ENCODE measurements around the gene PLGRKT. TPM values are rescaled to one million over a fixed set of nuclear protein-coding genes. Genes with fewer than 3 reads are reported as not detected.

Gene PLGRKT
- total and polyA plus RNA-seq, 10 donors = 12.8 to 27.9 (median 18.3) TPM

DNA sequence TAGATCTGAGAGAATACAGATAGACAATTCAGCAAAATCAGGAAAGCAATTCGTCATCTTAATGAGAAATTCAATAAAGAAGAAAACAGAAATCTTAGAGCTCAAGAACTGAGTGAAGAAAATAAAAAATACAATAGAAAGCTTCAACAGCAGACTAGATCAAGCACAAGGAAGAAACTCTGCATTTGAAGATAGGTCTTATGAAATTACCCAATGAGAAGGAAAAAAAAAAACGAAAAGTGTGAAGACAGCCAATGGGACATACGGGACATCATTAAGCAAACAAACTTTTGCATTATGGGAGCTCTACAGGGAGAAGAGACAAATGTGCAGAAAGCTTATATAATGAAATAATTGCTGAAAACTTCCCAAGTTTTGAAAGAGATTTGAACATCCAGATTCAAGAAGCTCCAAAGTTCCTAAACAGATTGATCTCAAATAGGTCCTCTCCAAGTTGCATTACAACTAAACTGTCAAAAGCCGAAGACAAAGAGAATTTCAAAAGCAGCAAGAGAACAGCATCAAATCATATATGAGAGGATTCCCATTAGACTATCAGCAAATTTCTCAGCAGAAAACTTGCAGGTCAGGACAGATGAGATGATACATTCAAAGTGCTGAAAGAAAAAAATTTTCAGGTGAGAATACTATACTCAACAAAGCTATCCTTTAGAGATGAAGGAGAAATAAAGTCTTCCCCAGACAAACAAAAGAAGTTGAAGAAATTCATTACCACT is 122.4 kb downstream of the PLGRKT start:
- TF ChIP-seq POLR2A (IDR thresholded peaks at IDR 0.05) (no peak), POLR2AphosphoS5 (IDR thresholded peaks at IDR 0.05) (no peak)
- TF ChIP-seq, protein P1, sequence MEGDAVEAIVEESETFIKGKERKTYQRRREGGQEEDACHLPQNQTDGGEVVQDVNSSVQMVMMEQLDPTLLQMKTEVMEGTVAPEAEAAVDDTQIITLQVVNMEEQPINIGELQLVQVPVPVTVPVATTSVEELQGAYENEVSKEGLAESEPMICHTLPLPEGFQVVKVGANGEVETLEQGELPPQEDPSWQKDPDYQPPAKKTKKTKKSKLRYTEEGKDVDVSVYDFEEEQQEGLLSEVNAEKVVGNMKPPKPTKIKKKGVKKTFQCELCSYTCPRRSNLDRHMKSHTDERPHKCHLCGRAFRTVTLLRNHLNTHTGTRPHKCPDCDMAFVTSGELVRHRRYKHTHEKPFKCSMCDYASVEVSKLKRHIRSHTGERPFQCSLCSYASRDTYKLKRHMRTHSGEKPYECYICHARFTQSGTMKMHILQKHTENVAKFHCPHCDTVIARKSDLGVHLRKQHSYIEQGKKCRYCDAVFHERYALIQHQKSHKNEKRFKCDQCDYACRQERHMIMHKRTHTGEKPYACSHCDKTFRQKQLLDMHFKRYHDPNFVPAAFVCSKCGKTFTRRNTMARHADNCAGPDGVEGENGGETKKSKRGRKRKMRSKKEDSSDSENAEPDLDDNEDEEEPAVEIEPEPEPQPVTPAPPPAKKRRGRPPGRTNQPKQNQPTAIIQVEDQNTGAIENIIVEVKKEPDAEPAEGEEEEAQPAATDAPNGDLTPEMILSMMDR (IDR thresholded peaks at IDR 0.05 in 8 of 11, conservative IDR thresholded peaks at IDR 0.05 in 3 of 11) = no peak
- Histone ChIP-seq H3K27me3 (replicated peaks in 1 of 7) (no peaks in the 10 kb centered on the region), H3K4me1 (no peaks in the 10 kb centered on the region), H3K9me3 (peaks cover 5 to 34% (median 31%) of the 10 kb centered on the region in 8 donors), H3K27ac (no peak overlapping the region), H3K36me3 (peaks cover 0 to 15% (median 0%) of the 10 kb centered on the region in 6 donors), H3K4me3 (no peak overlapping the region)
- intact Hi-C loops (cut with DNase I; ENCODE audit: low total_unique reads) = no loop called here
- 61 to 68% (median 67%) methylated on average over 4 of the region's 4 CpGs for WGBS, 5 donors
- DNase-seq = no peak

DNA sequence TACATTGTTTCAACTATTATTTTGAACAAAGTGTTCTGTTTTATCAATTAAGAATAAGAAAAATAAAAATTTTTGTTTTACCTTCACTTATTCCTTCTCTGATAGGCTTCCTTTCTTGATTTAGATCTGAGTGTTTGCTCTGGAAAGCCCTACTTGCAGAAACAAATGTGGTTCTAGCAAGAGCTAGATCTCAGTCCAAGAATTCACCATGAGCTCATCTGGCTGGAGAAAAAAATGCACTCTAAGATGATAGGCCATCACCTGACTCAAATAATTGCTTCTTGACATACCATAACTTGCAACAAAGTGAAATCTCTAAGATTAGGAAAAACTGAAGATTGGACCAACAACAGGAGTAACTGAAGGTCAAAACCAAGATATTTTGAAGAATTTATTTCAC is 126.9 kb downstream of the PLGRKT start:
- TF ChIP-seq, protein P1 (IDR thresholded peaks at IDR 0.05 in 8 of 11, conservative IDR thresholded peaks at IDR 0.05 in 3 of 11) = no peak
- TF ChIP-seq POLR2A (IDR thresholded peaks at IDR 0.05) = no peak
- TF ChIP-seq POLR2AphosphoS5 (IDR thresholded peaks at IDR 0.05) = no peak
- H3K4me1 ChIP-seq = no peaks in the 10 kb centered on the region
- H3K4me3 ChIP-seq = no peak overlapping the region
- intact Hi-C loops (cut with DNase I; ENCODE audit: low total_unique reads) = no loop called here
- H3K27ac ChIP-seq = no peak overlapping the region
- H3K9me3 ChIP-seq = peaks cover 5 to 22% (median 20%) of the 10 kb centered on the region in 8 donors
- H3K36me3 ChIP-seq = peaks cover 0 to 9% (median 0%) of the 10 kb centered on the region in 6 donors
- H3K27me3 ChIP-seq (replicated peaks in 1 of 7) = no peaks in the 10 kb centered on the region
- DNase-seq = no peak

Small RNAs within 50 kb of the gene (small RNA-seq; reads per million reads assigned to genes)
- gene AL135786.1 (0 reads per million in 4 donors), gene HMGN2P31 (0 reads per million in 4 donors)

Other genes starting within 250 kb of the PLGRKT start
- gene INSL4, start 206.5 kb downstream of the PLGRKT start, total RNA-seq = not detected
- not detected for gene INSL4, start 206.5 kb downstream of the PLGRKT start, polyA plus RNA-seq
- gene RLN2, start 133.2 kb downstream of the PLGRKT start, total RNA-seq = 1 to 10 TPM in 1 of 7 donors, under 1 TPM in 2, not detected in 4; 0.43 to 1.4 (median 0.51) TPM
- gene RLN2, start 133.2 kb downstream of the PLGRKT start, polyA plus RNA-seq = 1 to 10 TPM in 2 of 3 donors, under 1 TPM in 1; 0.65 to 2.5 (median 1.9) TPM
- 1 to 10 TPM in 1 of 7 donors, under 1 TPM in 2, not detected in 4; 0.52 to 1.1 (median 0.60) TPM for gene RLN1, start 98.0 kb downstream of the PLGRKT start, total RNA-seq
- gene RLN1, start 98.0 kb downstream of the PLGRKT start, polyA plus RNA-seq = under 1 TPM in 2 of 3 donors, not detected in 1; 0.30 to 0.39 TPM
- 10 to 100 TPM; 24.2 to 34.8 (median 28.1) TPM for gene CD274, start 12.6 kb upstream of the PLGRKT start, total RNA-seq
- gene CD274, start 12.6 kb upstream of the PLGRKT start, polyA plus RNA-seq = 1 to 10 TPM; 1.8 to 6.1 (median 1.9) TPM
- 10 to 100 TPM; 12.0 to 29.3 (median 21.4) TPM for gene PDCD1LG2, start 72.6 kb upstream of the PLGRKT start, total RNA-seq
- 1 to 10 TPM; 2.0 to 3.0 (median 2.6) TPM for gene PDCD1LG2, start 72.6 kb upstream of the PLGRKT start, polyA plus RNA-seq
- gene RIC1, start 191.2 kb upstream of the PLGRKT start, total RNA-seq = 10 to 100 TPM; 33.1 to 68.7 (median 37.2) TPM
- 1 to 10 TPM; 4.9 to 6.0 (median 5.2) TPM for gene RIC1, start 191.2 kb upstream of the PLGRKT start, polyA plus RNA-seq